PC-3 (cell line): ENCODE measurements around the gene LMNA. TPM values are rescaled to one million over a fixed set of nuclear protein-coding genes. Genes with fewer than 3 reads are reported as not detected.
"Not testable (repeated sequence)": the region's sequence is repeated elsewhere in the genome, so short reads cannot be mapped to it uniquely, and the experiment has no call there.

Experiments used
- ATAC-seq: fragments of 200-7000 bp; cut with Tn5 transposase; 2 replicates; pipeline ENCODE4 v1.9.1; 2020; ENCODE audit warnings: mild to moderate bottlenecking, moderate library complexity
- BruUV-seq: library from RNA; stranded (reverse); fragments of 400-500 nt; replicated peaks from 2 replicates; lab custom pipeline; 2021; lab: Mats Ljungman, UMichigan
- CTCF ChIA-PET: fragments of 300-600 bp; sonication (Branson Sonifier 250); formaldehyde crosslinking; loops from one replicate; lab custom pipeline; 2022; ENCODE audit warnings: antibody characterized with exemption; lab: Charles Lee
- POLR2A ChIA-PET: fragments of 300-600 bp; sonication (Branson Sonifier 250); formaldehyde crosslinking; loops from one replicate; lab custom pipeline; 2022; ENCODE audit warnings: antibody characterized with exemption; ENCODE audit not compliant: unreplicated experiment; lab: Charles Lee
- DNase-seq: peaks from one replicate; pipeline ENCODE4 v3.0.0-alpha.2; 2015
- H2AFZ ChIP-seq: fragments of 300-600 bp; sonication (generic); 2 replicates; pipeline ENCODE4 v1.6.0; 2016; ENCODE audit warnings: antibody characterized with exemption, low read length
- H3F3A ChIP-seq: fragments of 300-600 bp; sonication (generic); one replicate; pipeline ENCODE4 v1.6.0; 2017; ENCODE audit warnings: antibody characterized with exemption, low read length, control low read depth, mild to moderate bottlenecking; ENCODE audit not compliant: unreplicated experiment
- H3K27ac ChIP-seq: fragments of 300-600 bp; sonication (generic); 2 replicates; pipeline ENCODE4 v1.5.1; 2016; ENCODE audit warnings: mild to moderate bottlenecking, low read length
- H3K27me3 ChIP-seq: fragments of 300-600 bp; sonication (generic); 2 replicates; pipeline ENCODE4 v1.6.1; 2016; ENCODE audit warnings: low read length, mixed read lengths
- H3K36me3 ChIP-seq: fragments of 300-600 bp; sonication (generic); 2 replicates; pipeline ENCODE4 v1.6.1; 2016; ENCODE audit warnings: low read depth, mixed run types, low read length, mixed read lengths
- H3K4me1 ChIP-seq: fragments of 300-600 bp; sonication (generic); 2 replicates; pipeline ENCODE4 v1.5.1; 2016; ENCODE audit warnings: low read length; ENCODE audit not compliant: insufficient read depth
- H3K4me2 ChIP-seq: fragments of 300-600 bp; sonication (generic); 2 replicates; pipeline ENCODE4 v1.6.0; 2016; ENCODE audit warnings: low read length
- H3K4me3 ChIP-seq: fragments of 300-600 bp; sonication (generic); 2 replicates; pipeline ENCODE4 v1.5.1; 2016; ENCODE audit warnings: mild to moderate bottlenecking, low read length, mixed read lengths
- H3K79me2 ChIP-seq: fragments of 300-600 bp; sonication (generic); 2 replicates; pipeline ENCODE4 v1.6.1; 2017; ENCODE audit warnings: low read length, mixed read lengths
- H3K9ac ChIP-seq: fragments of 300-600 bp; sonication (generic); 2 replicates; pipeline ENCODE4 v1.6.0; 2016; ENCODE audit warnings: mild to moderate bottlenecking, low read length
- H3K9me2 ChIP-seq: fragments of 300-600 bp; sonication (generic); replicated peaks from 2 replicates; pipeline ENCODE4 v1.6.1; 2016; ENCODE audit warnings: mixed run types, low read length, mixed read lengths
- H3K9me3 ChIP-seq: fragments of 300-600 bp; sonication (generic); 2 replicates; pipeline ENCODE4 v1.6.1; 2016; ENCODE audit warnings: low read length, mixed read lengths
- H4K20me1 ChIP-seq: fragments of 300-600 bp; sonication (generic); 2 replicates; pipeline ENCODE4 v1.6.1; 2016; ENCODE audit warnings: low read length, mixed read lengths
- EZH2 ChIP-seq: fragments of 300-600 bp; sonication (generic); IDR thresholded peaks from one replicate; pipeline ENCODE4 v1.6.1; 2017; ENCODE audit warnings: antibody characterized with exemption, mild to moderate bottlenecking, low read length; ENCODE audit not compliant: unreplicated experiment
- EZH2phosphoT487 ChIP-seq: fragments of 300-600 bp; sonication (generic); IDR thresholded peaks from 2 replicates; pipeline ENCODE4 v1.6.1; 2018; ENCODE audit warnings: mild to moderate bottlenecking, antibody characterized with exemption, low read length, borderline replicate concordance
- intact Hi-C: fragments of 100-400 bp; cut with micrococcal nuclease; formaldehyde crosslinking; loops from 2 replicates; pipeline ENCODE4 v1.9.0; 2023
- total RNA-seq: library from RNA; depleted of rRNA; stranded (reverse); fragments of >200 nt; gene quantifications from 2 replicates; pipeline ENCODE4 v1.2.3, GENCODE V29; 2014
- TF ChIP-seq, protein P1 (sequence below): fragments of 300-600 bp; sonication (generic); conservative IDR thresholded peaks from 2 replicates; pipeline ENCODE4 v1.5.1; 2017; ENCODE audit warnings: antibody characterized with exemption, low read depth, mild to moderate bottlenecking, low read length

Gene LMNA
- total RNA-seq, 1 experiment from 2014 or later, result 864 TPM

GRCh38 chr1:156119503-156120209 lies 5.1 kb downstream of the LMNA start:
- no peaks in the 10 kb centered on the region for H3K9me3 ChIP-seq
- no peaks in the 10 kb centered on the region for H3K27me3 ChIP-seq
- H3K9me2 ChIP-seq, result no peaks in the 10 kb centered on the region
- H3K36me3 ChIP-seq, result peaks cover 32% of the 10 kb centered on the region
- peaks cover 75% of the 10 kb centered on the region for H4K20me1 ChIP-seq
- no peak overlapping the region for H2AFZ ChIP-seq
- ChIA-PET CTCF (no interaction called here), POLR2A (interaction anchor here (0.5 to 1.6 kb wide), 3 partner anchors 9 to 242 kb away, joined by 3 to 8 read pairs (median 5); no protein-coding TSS in a partner anchor)
- ATAC-seq (peak; percentile 27), DNase-seq (peak; percentile 79)
- peak overlapping the region; percentile 93 for H3K4me2 ChIP-seq
- peaks cover 68% of the 10 kb centered on the region for H3K4me1 ChIP-seq
- H3K79me2 ChIP-seq, result peaks cover 100% of the 10 kb centered on the region
- no peak overlapping the region for H3K9ac ChIP-seq
- TF ChIP-seq EZH2, result no peak
- TF ChIP-seq, protein P1, sequence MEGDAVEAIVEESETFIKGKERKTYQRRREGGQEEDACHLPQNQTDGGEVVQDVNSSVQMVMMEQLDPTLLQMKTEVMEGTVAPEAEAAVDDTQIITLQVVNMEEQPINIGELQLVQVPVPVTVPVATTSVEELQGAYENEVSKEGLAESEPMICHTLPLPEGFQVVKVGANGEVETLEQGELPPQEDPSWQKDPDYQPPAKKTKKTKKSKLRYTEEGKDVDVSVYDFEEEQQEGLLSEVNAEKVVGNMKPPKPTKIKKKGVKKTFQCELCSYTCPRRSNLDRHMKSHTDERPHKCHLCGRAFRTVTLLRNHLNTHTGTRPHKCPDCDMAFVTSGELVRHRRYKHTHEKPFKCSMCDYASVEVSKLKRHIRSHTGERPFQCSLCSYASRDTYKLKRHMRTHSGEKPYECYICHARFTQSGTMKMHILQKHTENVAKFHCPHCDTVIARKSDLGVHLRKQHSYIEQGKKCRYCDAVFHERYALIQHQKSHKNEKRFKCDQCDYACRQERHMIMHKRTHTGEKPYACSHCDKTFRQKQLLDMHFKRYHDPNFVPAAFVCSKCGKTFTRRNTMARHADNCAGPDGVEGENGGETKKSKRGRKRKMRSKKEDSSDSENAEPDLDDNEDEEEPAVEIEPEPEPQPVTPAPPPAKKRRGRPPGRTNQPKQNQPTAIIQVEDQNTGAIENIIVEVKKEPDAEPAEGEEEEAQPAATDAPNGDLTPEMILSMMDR, result no peak
- peaks cover 6% of the 10 kb centered on the region for H3F3A ChIP-seq
- BruUV-seq, result no TSS peak
- intact Hi-C loops, result loop anchor here (5.0 kb wide), 1 partner anchor 142 kb away; the partner anchor contains the start of gene ARHGEF2
- H3K27ac ChIP-seq, result peak overlapping the region; percentile 35; the same call in 1 of the 2 replicates
- H3K4me3 ChIP-seq, result peak overlapping the region; percentile 54

DNA sequence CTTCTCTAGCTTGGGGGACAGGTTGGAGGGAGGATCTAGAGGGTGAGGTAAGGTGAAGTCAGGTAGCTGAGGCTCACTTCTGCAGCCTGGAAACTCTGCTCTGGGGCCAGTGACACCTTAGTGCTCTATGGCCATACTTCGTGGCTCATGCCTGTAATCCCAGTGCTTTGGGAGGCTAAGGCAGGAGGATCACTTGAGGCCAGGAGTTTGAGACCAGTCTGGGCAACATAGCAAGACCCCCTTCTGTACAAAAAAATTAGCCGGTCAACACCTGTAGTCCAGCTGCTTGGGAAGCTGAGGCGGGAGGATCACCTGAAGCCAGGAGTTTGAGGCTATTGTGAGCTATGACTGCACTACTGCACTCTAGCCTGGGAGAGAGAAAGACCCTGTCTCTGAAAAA lies 5.8 kb downstream of the LMNA start:
- Histone ChIP-seq H3K4me2 (peak overlapping the region; percentile 93), H3K9me3 (no peaks in the 10 kb centered on the region), H4K20me1 (peaks cover 73% of the 10 kb centered on the region), H3K4me3 (peak overlapping the region; percentile 54), H3K9ac (no peak overlapping the region), H3K27me3 (no peaks in the 10 kb centered on the region), H3K9me2 (no peaks in the 10 kb centered on the region), H3K36me3 (peaks cover 33% of the 10 kb centered on the region), H2AFZ (no peak overlapping the region), H3K4me1 (peaks cover 75% of the 10 kb centered on the region), H3K27ac (peak overlapping the region; percentile 35; the same call in 1 of the 2 replicates), H3K79me2 (peaks cover 100% of the 10 kb centered on the region), H3F3A (peaks cover 9% of the 10 kb centered on the region)
- intact Hi-C loops, result loop anchor here (5.0 kb wide), 1 partner anchor 143 kb away; the partner anchor contains the start of gene ARHGEF2
- TF ChIP-seq EZH2, result no peak
- TF ChIP-seq EZH2phosphoT487, result no peak
- TF ChIP-seq, protein P1, result no peak
- POLR2A ChIA-PET, result interaction anchor here (0.7 kb wide), 1 partner anchor 23 kb away, joined by 4 read pairs; no protein-coding TSS in a partner anchor
- DNase-seq (no peak), ATAC-seq (no peak)
- CTCF ChIA-PET, result interaction anchor here (0.5 kb wide), 1 partner anchor 112 kb away, joined by 3 read pairs; no protein-coding TSS in a partner anchor
- BruUV-seq, result no TSS peak

GRCh38 chr1:156121005-156121404 lies 6.5 kb downstream of the LMNA start:
- not testable (repeated sequence) for H3K9me3 ChIP-seq, H3F3A ChIP-seq, BruUV-seq, H3K27me3 ChIP-seq, H3K9ac ChIP-seq, H2AFZ ChIP-seq, H3K9me2 ChIP-seq, ATAC-seq, DNase-seq
- intact Hi-C loops, result loop anchor here (5.0 kb wide), 1 partner anchor 144 kb away; the partner anchor contains the start of gene ARHGEF2
- peaks cover 97% of the 10 kb centered on the region for H3K79me2 ChIP-seq
- ChIA-PET POLR2A (interaction anchor here (0.7 kb wide), 1 partner anchor 24 kb away, joined by 4 read pairs; no protein-coding TSS in a partner anchor), CTCF (interaction anchor here (0.7 to 2.5 kb wide), 2 partner anchors 21 to 24 kb away, joined by 7 to 17 read pairs; no protein-coding TSS in a partner anchor)
- peaks cover 33% of the 10 kb centered on the region for H3K36me3 ChIP-seq
- peak overlapping the region; percentile 18 for H3K27ac ChIP-seq
- H3K4me3 ChIP-seq, result peak overlapping the region; percentile 54
- peaks cover 81% of the 10 kb centered on the region for H3K4me1 ChIP-seq
- peak overlapping the region; percentile 93 for H3K4me2 ChIP-seq
- H4K20me1 ChIP-seq, result peaks cover 66% of the 10 kb centered on the region
